RCC 7860 (cell line): Measurements from ENCODE around the gene ETNPPL.

Source experiments
- DNase-seq: peaks from one replicate; pipeline ENCODE4 v3.0.0-alpha.2; 2015; ENCODE audit warnings: low spot score
- FAIRE-seq: peaks from 2 replicates; lab custom pipeline; 2012; peaks lifted over from hg19 to GRCh38; lab: Jason Lieb, UNC

Gene ETNPPL

DNA sequence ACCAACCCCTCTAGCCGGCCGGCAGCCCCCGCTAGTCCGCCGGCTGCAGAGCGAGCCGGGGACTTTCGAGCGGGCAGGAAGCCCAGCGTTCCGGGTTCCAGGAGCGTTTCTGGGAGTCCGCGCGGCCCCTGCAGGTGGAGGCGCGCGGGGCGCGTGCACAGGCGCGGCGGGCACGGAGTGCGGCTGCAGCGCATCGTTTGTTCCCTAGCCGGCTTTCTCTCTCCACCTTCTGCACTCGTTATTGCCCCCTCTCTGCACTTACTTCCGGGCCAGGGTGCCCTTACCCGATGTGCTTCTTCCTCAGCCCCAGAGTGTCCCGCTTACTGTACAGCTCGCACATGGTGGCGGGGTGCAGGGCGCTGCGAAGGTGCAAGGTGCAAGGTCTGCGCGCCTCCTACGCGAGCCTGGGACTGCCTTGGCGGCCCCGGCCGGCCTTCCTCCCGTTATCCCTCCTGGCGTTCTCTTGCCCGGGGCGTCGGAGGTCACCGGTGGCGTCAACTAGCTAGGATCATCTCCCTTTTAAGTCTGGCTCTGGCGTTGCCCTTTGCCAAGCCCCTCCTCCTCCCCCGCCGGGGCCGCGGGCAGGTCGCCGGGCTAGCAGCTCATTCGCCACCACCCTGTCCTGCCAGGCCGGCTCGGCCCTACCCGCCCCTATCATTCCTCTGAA lies at the start of gene ETNPPL:
TSS of gene ETNPPL (minus strand) at position 495 of the 667 bp plus-strand sequence. CDS start at position 340, 155 bp downstream.
- FAIRE-seq (no peak), DNase-seq (no peak)

DNA sequence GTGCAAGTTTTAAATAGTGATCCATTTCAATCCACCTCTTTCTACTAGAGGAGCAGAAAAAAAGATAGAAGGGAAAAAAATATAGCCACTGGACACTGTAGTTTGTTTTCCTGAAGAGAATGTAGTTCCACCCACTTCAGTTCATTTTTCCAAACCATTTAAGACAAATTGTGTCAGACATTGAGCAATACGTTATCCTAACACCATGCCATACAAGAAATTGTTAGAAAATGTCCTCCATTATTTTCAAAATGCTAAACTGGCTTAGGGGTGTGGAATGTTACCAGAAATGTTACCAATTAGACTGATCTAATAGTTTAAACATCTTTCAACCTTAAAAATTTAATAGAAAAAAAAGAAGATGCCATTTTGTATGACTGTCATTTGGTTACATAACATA lies 48.6 kb upstream of the ETNPPL start:
- no peak for DNase-seq
- no peak for FAIRE-seq

DNA sequence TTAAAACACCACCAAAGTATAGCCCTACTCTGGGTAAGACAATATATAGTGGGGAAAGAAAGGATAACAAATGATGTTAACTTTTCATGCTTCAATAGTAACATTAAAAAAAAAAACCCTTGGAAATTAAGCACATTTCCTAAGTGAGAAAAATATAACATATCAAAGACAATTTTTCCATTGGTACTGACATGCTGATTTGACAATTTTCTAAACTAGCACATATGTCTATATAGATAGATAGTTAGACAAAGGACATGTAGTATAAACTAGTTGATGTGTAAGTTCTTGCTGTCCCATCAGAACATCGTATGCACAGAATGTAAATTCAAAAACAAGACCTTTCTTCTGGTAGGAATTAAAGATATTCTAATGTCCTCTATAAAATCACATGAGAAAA lies 47.2 kb upstream of the ETNPPL start:
- no peak for DNase-seq
- FAIRE-seq: no peak

DNA sequence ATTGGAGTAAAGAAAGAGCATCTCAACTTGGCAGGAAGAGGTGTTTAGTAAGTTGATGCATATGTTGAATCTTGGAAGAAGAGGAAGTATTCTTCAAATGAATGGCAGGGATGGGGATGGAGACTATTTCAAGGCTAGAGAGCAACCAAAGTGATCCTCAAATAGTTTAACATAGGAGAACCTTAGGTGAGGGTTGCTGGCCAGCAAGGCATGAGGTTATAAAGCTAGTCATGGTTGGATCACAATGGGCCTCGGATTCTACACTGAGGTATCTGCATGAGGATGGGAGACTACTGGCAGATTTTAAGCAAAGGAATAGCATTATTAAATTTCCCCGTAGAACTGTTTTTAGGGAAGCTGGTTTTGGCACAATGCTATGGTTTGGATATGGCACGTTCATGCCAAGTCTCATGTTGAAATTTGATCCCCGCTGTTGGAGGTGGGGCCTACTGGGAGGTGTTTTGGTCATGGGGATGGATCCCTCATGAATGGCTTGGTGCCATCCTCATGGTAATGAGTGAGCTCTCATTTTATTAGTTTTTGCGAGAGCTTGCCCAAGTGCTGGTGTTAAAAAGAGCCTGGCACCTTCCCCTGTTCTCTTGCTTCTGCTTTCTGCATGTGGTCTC lies 41.9 kb upstream of the ETNPPL start:
- FAIRE-seq (no peak), DNase-seq (no peak)

DNA sequence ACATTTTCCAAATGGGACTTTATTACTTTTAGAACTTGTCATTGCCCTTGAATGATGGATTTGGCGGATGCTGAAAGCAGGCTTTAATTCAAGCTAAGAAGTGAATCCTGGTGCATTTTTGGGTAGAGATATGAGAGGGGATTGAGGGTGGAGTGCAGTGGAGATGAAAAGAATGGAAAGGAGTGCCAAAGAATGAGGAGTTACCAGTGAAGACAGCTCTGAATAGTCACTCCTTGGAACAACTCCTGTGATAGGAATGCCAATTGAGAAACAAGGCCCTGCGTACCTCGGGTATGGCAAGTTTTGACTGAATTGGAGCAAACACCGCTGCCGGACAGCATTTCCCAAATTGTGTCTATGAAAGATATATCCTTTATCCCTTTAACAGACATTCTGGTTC lies 36.5 kb upstream of the ETNPPL start:
- no peak for FAIRE-seq
- no peak for DNase-seq

DNA sequence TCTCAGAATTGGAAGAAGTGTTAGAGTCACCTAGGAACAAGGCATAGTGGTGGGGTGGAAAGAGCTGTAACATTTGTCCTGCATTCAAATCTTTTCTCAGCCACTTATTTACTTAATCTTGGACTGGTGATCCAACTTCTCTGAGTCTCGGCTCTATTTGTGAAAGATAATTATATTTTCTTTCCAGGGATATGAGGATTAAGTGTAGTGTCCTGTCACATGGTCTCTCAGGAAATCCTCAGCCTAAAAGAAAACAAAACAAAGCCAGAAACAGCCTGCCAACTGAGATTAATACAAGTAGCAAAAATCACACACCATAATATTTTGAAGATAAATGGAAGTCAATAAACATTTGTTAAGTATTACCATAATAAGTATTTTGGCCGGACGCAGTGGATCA lies 33.3 kb upstream of the ETNPPL start:
- no peak for FAIRE-seq
- no peak for DNase-seq

DNA sequence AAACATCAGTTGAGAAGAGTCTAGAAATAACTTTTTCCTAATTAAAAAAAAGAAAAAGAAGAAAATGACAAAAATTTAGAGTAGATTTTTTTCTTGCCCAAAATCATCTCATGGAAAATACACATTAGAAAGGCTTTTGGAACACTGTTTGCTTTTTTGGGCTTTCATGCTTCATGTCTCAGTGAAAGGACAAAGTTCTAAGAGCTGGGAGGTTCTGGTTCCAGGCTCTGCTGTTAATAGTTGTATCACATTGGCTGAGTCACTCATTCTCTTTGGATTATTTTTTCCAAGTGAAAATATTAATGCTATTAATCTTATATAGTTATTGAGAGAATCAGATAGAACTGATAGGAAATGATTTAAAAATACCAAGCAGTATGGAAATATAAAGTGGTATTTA lies 32.9 kb upstream of the ETNPPL start:
- no peak for FAIRE-seq
- no peak for DNase-seq

DNA sequence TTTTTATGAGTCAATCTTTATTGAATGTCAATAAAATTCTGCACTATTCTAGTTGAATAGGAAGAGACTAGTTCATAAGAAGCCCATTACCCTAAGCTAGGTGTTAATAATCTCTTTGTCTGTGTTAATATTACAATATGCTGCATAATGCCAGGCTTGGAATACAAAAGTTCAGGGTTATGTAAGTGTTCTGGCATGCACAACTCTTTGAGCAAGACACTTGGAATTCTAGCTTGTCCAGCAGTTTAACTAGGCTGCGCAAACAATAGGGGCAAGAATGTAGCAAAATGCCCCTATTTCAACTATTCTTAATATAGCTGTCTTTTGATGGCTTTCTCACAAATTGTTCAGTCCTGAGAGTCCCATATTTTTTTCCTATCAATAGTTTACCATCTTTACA lies 31.3 kb upstream of the ETNPPL start:
- no peak for DNase-seq
- no peak for FAIRE-seq

DNA sequence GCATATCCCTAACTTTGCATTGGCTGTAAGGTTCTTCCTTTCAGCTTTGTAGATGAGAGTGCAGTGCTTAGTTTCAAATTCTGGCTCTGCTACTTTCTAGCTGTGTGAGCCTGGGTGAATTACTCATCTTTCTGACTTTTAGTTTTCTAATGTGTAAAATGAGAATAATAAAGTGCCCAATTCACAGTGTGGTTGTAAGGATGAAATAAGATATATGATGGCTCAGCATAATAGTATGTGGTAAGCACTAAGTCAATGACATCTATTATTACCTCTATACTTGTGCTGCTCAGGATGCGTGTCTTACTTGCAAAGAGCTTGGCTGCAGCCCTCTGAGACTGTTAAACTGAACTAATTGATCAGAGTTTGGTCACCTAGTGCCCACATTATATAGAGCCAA lies 30.6 kb upstream of the ETNPPL start:
- DNase-seq: no peak
- FAIRE-seq: no peak

DNA sequence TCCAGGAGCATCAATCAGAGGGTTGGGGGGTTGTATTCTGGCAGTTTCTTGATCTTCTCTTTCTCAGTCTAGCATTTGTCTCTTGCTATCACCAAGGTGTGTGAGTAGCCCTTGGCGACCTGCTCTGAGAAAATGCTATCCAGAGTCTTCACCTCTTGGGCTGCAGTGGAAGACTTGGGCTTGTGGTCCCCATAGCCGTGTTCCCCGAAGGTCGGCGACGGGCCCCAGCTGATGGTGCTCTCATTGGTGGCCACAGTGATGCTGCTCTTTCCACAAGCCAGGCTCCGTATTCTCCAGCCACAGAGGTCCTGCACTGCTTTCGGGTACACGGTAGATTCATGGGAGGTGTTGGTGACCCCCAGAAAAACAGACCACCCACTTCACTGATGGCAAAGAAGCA lies 25.9 kb upstream of the ETNPPL start:
- FAIRE-seq: no peak
- DNase-seq: no peak

DNA sequence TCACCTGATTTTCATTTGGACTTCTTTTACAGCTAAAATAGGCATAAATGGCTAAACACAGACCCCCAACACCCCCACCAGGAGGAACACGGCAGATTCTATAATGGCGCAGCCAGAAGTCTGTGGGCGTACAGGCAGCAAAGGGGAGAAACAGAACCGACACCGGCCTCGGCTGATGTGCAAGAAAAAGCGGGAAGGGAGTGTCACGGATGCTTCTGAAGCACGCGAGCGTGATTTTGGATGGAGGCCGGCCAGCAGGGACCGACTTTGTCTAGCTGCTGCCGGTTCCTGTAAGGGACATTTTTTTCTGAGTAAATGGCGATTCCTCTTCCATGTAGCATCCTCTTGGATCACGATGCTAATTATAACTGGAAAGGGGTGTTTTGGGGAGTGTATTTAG lies 24.9 kb upstream of the ETNPPL start:
- FAIRE-seq: no peak
- DNase-seq: no peak

DNA sequence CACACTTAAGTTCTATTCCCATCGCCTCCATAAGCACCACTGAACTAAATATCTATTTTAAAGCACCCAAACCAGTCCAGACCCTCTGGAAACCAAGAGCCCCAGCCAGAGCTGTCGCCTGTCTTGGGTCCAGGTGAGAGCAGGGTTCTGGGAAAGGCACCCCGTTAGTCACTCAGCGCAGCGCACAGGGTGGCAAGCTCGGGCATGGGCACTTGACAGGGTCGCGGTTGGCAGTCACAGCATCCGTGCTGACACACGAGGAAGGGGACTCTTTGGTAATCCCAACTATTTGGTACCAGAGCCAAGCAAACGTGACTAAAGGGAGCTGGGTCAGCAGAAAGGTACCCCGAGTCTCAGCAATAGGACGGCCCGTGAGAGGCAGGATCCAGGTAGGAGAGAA lies 24.3 kb upstream of the ETNPPL start:
- DNase-seq (no peak), FAIRE-seq (no peak)

DNA sequence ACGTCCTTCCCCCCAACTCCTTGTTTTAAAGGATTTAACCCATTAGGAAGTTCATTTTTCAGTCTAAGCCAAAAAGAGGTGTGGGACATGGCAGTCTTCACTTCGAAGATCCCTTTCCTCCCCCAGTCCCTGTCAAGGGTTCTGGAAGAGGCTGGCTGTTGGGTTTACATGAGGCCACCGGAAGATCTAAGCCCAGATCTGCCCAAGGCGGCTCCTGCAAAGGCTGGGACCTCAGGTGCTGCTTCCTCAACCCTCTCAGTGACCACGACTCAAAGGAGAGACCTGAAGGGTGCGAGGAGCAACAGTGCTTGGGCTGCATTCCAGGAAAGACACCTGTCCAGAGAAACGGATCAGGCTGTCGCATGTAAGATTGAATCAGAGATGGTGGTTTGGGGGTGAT lies 23.5 kb upstream of the ETNPPL start:
- FAIRE-seq: no peak
- no peak for DNase-seq

DNA sequence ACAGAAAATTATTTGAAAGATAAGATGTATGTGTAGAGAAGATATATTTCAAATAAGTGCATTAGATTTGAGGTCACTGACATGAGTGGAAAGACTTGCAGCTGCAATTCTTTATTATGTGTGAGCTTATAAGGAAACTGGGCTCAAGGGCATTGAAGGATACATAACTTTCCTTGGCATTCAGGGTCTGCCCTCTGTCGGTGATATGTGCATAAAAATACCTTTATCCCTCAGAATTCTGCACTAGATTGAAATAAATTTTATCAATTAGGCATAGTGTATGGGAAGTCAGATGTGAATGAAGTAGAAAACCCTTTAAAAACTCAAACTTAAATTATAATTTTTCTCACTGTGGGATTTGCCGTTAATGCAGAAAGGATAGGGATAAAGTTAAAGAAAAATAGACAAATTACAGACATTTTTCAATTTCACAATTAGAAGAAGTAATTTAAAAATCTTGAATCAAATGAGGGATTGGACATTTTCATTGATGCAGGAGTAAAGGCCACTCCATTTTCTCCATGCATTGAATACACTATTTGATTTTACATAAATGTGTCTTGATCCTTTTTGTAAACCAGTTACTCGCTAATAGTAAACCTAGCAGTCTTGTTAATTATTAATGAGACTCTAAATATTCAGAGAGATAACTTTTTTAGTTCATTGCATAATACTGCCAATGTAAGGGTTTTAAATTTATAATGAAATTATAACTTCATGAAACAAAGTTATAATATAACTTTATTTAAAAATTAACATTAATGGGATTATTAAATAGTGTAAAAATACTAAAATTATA lies 21.0 kb upstream of the ETNPPL start:
- DNase-seq (no peak), FAIRE-seq (no peak)

DNA sequence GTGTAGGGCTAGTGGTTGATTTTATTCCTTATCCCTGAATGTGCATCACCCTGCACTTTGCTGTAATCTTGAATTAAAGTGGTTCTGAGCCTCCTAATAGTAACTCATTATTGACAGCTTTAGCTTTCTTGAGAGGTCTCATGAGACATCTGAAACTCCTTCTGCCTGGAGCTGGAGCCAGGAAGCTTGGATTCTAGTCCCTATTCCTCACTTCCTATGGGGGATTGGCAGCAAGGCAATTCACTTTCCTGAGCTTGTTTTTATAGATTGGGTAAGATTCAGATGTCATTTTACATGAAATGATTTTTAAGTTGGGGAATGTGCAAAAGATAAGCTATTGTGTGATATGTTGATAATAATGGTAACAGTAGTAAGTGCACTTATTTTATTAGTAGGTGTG lies 17.1 kb upstream of the ETNPPL start:
- FAIRE-seq: no peak
- no peak for DNase-seq

DNA sequence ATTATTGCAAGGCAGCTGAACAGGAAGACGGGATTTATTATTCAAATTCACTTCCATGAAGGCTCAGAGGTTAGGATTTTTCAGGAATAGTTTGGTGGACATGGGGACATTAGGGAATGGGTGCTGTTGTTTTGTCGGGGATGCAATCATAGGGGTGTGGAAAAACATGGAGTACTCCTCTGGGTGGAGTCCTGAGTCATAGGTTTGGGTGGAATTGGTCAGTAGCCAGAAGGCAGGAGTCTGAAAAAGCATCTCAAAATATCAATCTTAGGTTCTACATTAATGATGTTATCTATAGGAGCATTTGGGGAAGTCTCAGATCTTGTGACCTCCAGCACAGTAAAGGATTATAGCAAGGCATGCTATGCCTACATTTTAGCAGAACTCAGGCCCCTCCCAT lies 14.5 kb upstream of the ETNPPL start:
- no peak for DNase-seq
- no peak for FAIRE-seq

DNA sequence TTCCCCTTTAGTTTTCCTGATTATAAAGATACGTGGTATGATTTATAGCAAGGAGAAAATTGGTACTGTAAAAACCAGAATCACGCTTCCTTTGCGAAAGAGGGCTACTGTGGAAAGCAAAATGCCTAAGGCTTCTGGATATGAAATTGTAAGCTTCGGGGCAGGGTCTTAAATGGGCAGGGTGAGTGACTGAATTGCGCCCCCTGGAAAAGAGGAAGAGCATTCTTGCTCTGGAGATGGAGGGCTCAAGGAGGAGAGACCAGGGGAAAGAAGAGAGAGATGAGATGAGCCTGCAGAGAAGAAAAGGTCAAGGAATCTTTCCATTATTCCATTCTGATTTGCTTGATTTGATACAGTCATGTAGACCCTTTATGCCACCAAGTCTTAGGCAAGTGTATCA lies 13.1 kb upstream of the ETNPPL start:
- FAIRE-seq (no peak), DNase-seq (no peak)

DNA sequence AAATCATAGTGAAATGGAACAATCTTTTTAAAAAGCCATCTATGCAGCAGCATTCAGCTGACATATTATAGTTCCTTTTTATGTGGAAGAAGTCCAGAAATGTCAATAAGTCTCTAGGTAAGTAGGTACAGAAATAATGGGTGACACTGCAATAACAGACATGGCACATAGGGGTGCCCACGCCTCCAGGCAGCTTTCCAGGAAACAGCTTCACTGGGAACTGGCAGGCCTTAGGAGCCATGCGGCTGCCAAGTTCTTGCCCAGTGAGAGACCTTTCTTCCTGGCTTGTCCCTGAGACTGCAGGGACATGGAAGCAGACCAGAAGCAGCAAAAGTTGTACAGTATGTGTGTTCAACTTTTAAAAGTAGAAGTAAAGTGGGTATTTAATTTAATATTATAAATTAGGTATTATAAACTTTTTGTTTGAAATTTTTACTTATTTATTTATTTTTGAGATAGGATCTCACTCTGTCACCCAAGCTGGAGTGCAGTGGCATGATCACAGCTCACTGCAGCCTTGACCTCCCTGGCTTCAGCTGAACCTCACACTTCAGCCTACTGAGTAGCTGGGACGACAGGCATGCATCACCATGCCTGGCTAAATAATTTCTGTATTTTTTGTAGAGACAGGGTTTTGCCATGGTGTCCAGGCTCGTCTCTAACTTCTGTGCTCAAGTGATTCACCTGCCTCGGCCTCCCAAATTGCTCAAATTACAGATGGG lies 12.1 kb upstream of the ETNPPL start:
- no peak for FAIRE-seq
- no peak for DNase-seq

DNA sequence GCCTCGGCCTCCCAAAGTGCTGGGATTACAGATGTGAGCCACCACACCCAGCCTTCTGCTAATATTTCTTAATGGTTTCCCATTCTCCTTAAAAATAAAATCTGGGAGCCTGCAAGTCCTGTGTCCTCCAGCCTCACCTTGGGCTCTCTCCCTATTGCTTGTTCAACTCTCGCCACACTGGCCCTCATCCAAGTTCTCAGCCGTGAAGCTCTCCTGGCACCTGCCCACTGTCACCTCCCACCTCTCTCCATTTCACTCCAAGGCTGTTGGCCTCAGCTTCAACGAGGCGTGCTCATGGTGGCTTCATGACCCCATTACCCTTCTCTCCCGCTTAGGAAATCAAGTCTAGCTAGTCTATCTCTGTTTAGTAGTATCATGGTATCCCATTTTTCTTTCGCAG lies 9.5 kb upstream of the ETNPPL start:
- DNase-seq: no peak
- no peak for FAIRE-seq

DNA sequence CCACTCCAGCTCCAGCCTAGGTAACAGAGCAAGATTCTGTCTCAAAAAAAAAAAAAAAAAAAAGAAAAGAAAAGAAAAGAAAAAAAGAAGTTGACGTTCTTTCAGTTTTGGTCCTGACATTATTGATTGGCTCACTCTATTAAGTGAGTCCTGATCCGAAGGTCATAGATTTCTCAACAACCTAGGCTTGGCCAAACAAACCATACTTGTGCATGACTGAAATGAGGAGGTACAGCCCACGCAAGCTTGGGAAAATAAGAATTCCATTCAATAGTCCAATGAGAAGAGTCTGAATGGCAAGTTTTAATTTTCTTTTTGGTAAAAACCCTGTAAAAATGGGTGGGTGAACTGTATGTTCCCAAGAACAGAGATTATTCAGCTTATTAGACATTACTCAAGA lies 3.2 kb upstream of the ETNPPL start:
- no peak for FAIRE-seq

DNA sequence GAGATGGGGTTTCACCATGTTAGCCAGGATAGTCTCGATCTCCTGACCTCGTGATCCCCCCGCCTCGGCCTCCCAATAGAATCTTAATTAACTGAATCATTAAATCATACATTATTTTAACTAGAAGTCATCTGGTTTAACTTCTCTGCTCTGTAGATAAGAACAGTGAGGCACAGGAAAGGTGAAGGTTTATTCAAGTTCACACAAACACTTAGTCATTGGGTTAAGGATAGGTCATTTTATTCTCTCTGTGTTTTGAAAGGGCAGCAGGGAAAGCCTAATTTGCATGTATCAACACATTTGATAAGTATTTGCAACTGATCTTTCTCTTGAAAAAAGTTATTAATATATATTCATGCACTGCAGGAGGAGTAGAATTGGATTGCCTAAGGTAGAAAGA lies 1.1 kb upstream of the ETNPPL start:
- FAIRE-seq: no peak

More for the DNA sequence above, 3.2 kb upstream of the ETNPPL start:
- no peak for DNase-seq

DNA sequence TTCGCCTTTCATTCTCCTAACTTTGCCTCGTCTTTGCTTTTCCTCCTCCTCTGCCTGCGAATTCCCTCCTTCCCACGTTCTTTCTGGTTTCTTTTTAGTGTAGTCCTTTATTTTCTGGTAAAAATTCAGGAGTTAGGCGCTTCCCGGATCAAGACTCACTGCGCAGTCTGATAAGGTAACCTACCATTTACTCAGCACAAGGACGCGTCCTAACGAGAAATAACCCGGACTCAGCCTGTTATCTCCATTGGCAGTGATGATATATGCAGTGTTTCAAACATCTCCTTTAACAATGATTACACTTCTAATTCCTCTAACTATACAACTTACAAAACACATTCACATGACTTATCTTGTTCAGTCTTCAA lies 357 bp upstream of the ETNPPL start:
- DNase-seq (no peak), FAIRE-seq (no peak)

More for the DNA sequence above, 1.1 kb upstream of the ETNPPL start:
- no peak for DNase-seq
